HG03196 (cell line): ENCODE measurements around the gene CADPS.

Experiments used
- ATAC-seq: cut with Tn5 transposase; IDR thresholded peaks from one replicate; pipeline ENCODE4 v1.9.1; 2021; ENCODE audit not compliant: unreplicated experiment

Gene CADPS

GRCh38 chr3:62874711-62875557 lies at the start of gene CADPS:
CADPS (minus strand) TSS chr3:62875416; CDS start chr3:62875029, 387 bp downstream.
- ATAC-seq, result no peak

GRCh38 chr3:62923066-62923465 lies 47.9 kb upstream of the CADPS start:
- no peak for ATAC-seq

GRCh38 chr3:62922326-62922725 lies 47.1 kb upstream of the CADPS start:
- ATAC-seq, result no peak

GRCh38 chr3:62920466-62920784 lies 45.2 kb upstream of the CADPS start:
- ATAC-seq, result no peak

GRCh38 chr3:62919784-62920465 lies 44.7 kb upstream of the CADPS start:
- no peak for ATAC-seq

GRCh38 chr3:62918777-62919176 lies 43.6 kb upstream of the CADPS start:
- ATAC-seq, result no peak

GRCh38 chr3:62918131-62918530 lies 42.9 kb upstream of the CADPS start:
- ATAC-seq, result no peak

GRCh38 chr3:62911526-62911925 lies 36.3 kb upstream of the CADPS start:
- ATAC-seq, result no peak

- ATAC-seq, result no peak
Measured at GRCh38 chr3:62905331-62905730, 30.1 kb upstream of the CADPS start.

GRCh38 chr3:62898530-62899496 lies 23.6 kb upstream of the CADPS start:
- no peak for ATAC-seq

- ATAC-seq, result no peak
Measured at GRCh38 chr3:62895901-62896300, 20.7 kb upstream of the CADPS start.

GRCh38 chr3:62892951-62893350 lies 17.7 kb upstream of the CADPS start:
- ATAC-seq, result no peak

- no peak for ATAC-seq
Measured at GRCh38 chr3:62892045-62892444, 16.8 kb upstream of the CADPS start.

GRCh38 chr3:62888778-62889177 lies 13.6 kb upstream of the CADPS start:
- no peak for ATAC-seq

- ATAC-seq, result no peak
Measured at GRCh38 chr3:62888180-62888579, 13.0 kb upstream of the CADPS start.

- ATAC-seq, result no peak
Measured at GRCh38 chr3:62885136-62885535, 9.9 kb upstream of the CADPS start.

- ATAC-seq, result no peak
Measured at GRCh38 chr3:62884096-62884870, 9.1 kb upstream of the CADPS start.

GRCh38 chr3:62882676-62883200 lies 7.5 kb upstream of the CADPS start:
- no peak for ATAC-seq

- no peak for ATAC-seq
Measured at GRCh38 chr3:62876064-62876463, 848 bp upstream of the CADPS start.

GRCh38 chr3:62875558-62876002 lies 364 bp upstream of the CADPS start:
- no peak for ATAC-seq
